ENCODE data around the gene DCAF8L2.

Gene DCAF8L2

GRCh38 chrX:27674491-27674890, 84.3 kb downstream of the DCAF8L2 start:
- TF ChIP-seq HOXC10 (CRISPR knock-in tag; IDR thresholded peaks at IDR 0.05) (no peak), SCRT1 (tag by site-specific recombination; IDR thresholded peaks at IDR 0.05; ENCODE audit: borderline replicate concordance) (no peak), REPIN1 (tag by site-specific recombination; IDR thresholded peaks at IDR 0.05; ENCODE audit: low read depth) (no peak), ZNF350 (tag by site-specific recombination; IDR thresholded peaks at IDR 0.05) (no peak), ZNF354C (tag by site-specific recombination; IDR thresholded peaks at IDR 0.05; ENCODE audit: borderline replicate concordance, low read depth) (no peak), MEIS1 (CRISPR knock-in tag; IDR thresholded peaks at IDR 0.05; ENCODE audit: borderline replicate concordance) (no peak), ZNF658 (tag by site-specific recombination; IDR thresholded peaks at IDR 0.05) (no peak), ZNF169 (tag by site-specific recombination; IDR thresholded peaks at IDR 0.05) (no peak), ZBTB17 (tag by site-specific recombination; IDR thresholded peaks at IDR 0.05) (no peak), ZNF404 (tag by site-specific recombination; IDR thresholded peaks at IDR 0.05) (no peak), ZNF596 (tag by site-specific recombination; IDR thresholded peaks at IDR 0.05) (no peak), KLF1 (tag by site-specific recombination; IDR thresholded peaks at IDR 0.05) (no peak), ZNF677 (tag by site-specific recombination; IDR thresholded peaks at IDR 0.05) (no peak), GFI1B (tag by site-specific recombination; IDR thresholded peaks at IDR 0.05) (no peak)
- POLR2A ChIA-PET: no interaction called here
- CTCF ChIA-PET: interaction anchor here (1.0 kb wide), 1 partner anchor 9 kb away, joined by 3 read pairs; no protein-coding TSS in a partner anchor

GRCh38 chrX:27675493-27675892, 85.3 kb downstream of the DCAF8L2 start:
- Histone ChIP-seq H3K4me3 (ENCODE audit: low read depth, low read length) (no peak overlapping the region), H3K36me3 (ENCODE audit: control insufficient read depth in 2 of 2, insufficient read depth in 1 of 2, low read length in 2 of 2) (no peaks in the 10 kb centered on the region), H3K4me1 (ENCODE audit: control insufficient read depth, insufficient read depth, low read length) (no peaks in the 10 kb centered on the region), H3K27ac (ENCODE audit: extremely low read depth, low read depth, low read length) (no peak overlapping the region), H3K9me3 (ENCODE audit: control insufficient read depth, insufficient read depth, low read depth, low read length) (no peaks in the 10 kb centered on the region)
- ChIA-PET CTCF (no interaction called here), POLR2A (no interaction called here)
- TF ChIP-seq ZSCAN16 (tag by site-specific recombination; IDR thresholded peaks at IDR 0.05) (no peak), ZNF560 (tag by site-specific recombination; IDR thresholded peaks at IDR 0.05; ENCODE audit: borderline replicate concordance) (no peak), YY2 (tag by site-specific recombination; IDR thresholded peaks at IDR 0.05) (no peak), ZNF76 (tag by site-specific recombination; IDR thresholded peaks at IDR 0.05; ENCODE audit: borderline replicate concordance, low read depth) (no peak), TCF7L2 (IDR thresholded peaks at IDR 0.05; ENCODE audit: borderline replicate concordance, low read depth, low read length) (no peak), BCL11B (tag by site-specific recombination; IDR thresholded peaks at IDR 0.05; ENCODE audit: low read depth) (no peak), ZNF600 (tag by site-specific recombination; IDR thresholded peaks at IDR 0.05) (no peak), ZNF426 (tag by site-specific recombination; IDR thresholded peaks at IDR 0.05) (no peak), ZNF776 (tag by site-specific recombination; IDR thresholded peaks at IDR 0.05; ENCODE audit: borderline replicate concordance) (no peak), GLIS2 (tag by site-specific recombination; IDR thresholded peaks at IDR 0.05) (no peak), ZNF837 (tag by site-specific recombination; IDR thresholded peaks at IDR 0.05) (no peak), TRIM28 (IDR thresholded peaks at IDR 0.05; ENCODE audit: borderline replicate concordance, low read length) (no peak)

More at GRCh38 chrX:27674491-27674890, 84.3 kb downstream of the DCAF8L2 start:
- no peak overlapping the region for H3K27ac ChIP-seq (ENCODE audit: extremely low read depth, low read depth, low read length)
- H3K4me3 ChIP-seq (ENCODE audit: low read depth, low read length): no peak overlapping the region
- H3K9me3 ChIP-seq (ENCODE audit: control insufficient read depth, insufficient read depth, low read depth, low read length): no peaks in the 10 kb centered on the region
- H3K36me3 ChIP-seq (ENCODE audit: control insufficient read depth in 2 of 2, insufficient read depth in 1 of 2, low read length in 2 of 2): no peaks in the 10 kb centered on the region
- H3K4me1 ChIP-seq (ENCODE audit: control insufficient read depth, insufficient read depth, low read length): no peaks in the 10 kb centered on the region

GRCh38 chrX:27679281-27679680, 89.1 kb downstream of the DCAF8L2 start:
- Histone ChIP-seq H3K9me3 (ENCODE audit: control insufficient read depth, insufficient read depth, low read depth, low read length) (no peaks in the 10 kb centered on the region), H3K4me3 (ENCODE audit: low read depth, low read length) (no peak overlapping the region), H3K4me1 (ENCODE audit: control insufficient read depth, insufficient read depth, low read length) (no peaks in the 10 kb centered on the region), H3K36me3 (ENCODE audit: control insufficient read depth in 2 of 2, insufficient read depth in 1 of 2, low read length in 2 of 2) (no peaks in the 10 kb centered on the region), H3K27ac (ENCODE audit: extremely low read depth, low read depth, low read length) (no peak overlapping the region)
- TF ChIP-seq ZNF785 (tag by site-specific recombination; IDR thresholded peaks at IDR 0.05) (no peak), ZNF121 (tag by site-specific recombination; IDR thresholded peaks at IDR 0.05) (no peak)
- POLR2A ChIA-PET: no interaction called here
- CTCF ChIA-PET: no interaction called here

Data from HEK293 (cell line).